Gastroesophageal sphincter (tissue), 4 donors: ENCODE results near the gene CYSTM1. TPM values are rescaled to one million over a fixed set of nuclear protein-coding genes. Genes with fewer than 3 reads are reported as not detected.
A peak's percentile ranks its signal among the peaks of the same experiment; 100 is the strongest.

Experiments
- ATAC-seq: fragments of 150-250 bp; one replicate; pipeline ENCODE4 v1.9.1; 2016; ENCODE audit warnings: mild to moderate bottlenecking, moderate library complexity
- H3K27ac ChIP-seq, 4 donors: fragments of 200-600 bp; sonication (generic) in 3 of 4; 1 replicate in 3 of 4; 2 replicates in 1 of 4; pipeline ENCODE4 v1.5.1; 2016 to 2019
- H3K27me3 ChIP-seq: fragments of 200-600 bp; sonication (generic); one replicate; pipeline ENCODE4 v1.5.1; 2019
- H3K36me3 ChIP-seq, 2 donors: fragments of 200-600 bp; sonication (generic); one replicate each; pipeline ENCODE4 v1.5.1; 2019; ENCODE audit warnings: control low read depth in 1 of 2
- H3K4me1 ChIP-seq, 3 donors: fragments of 200-600 bp; sonication (generic); 1 replicate in 2 of 3; 2 replicates in 1 of 3; pipeline ENCODE4 v1.5.1; 2016 to 2019; ENCODE audit warnings: control low read depth in 2 of 3
- H3K4me3 ChIP-seq, 2 donors: fragments of 200-600 bp; sonication (generic); one replicate each; pipeline ENCODE4 v1.5.1; 2019; ENCODE audit warnings: mild to moderate bottlenecking in 1 of 2, moderate library complexity in 1 of 2
- H3K9me3 ChIP-seq, 3 donors: fragments of 200-600 bp; sonication (generic); one replicate each; pipeline ENCODE4 v1.5.1; 2017 to 2019; ENCODE audit warnings: control low read depth in 2 of 3
- EP300 ChIP-seq: sonication (generic); formaldehyde crosslinking; IDR thresholded peaks from one replicate; pipeline ENCODE4 v1.6.1; 2017; ENCODE audit warnings: antibody characterized with exemption, mild to moderate bottlenecking
- POLR2A ChIP-seq, 2 donors: fragments of 450-650 bp; IDR thresholded peaks; one replicate each; pipeline ENCODE4 v1.6.1; 2017; ENCODE audit warnings: antibody characterized with exemption in 2 of 2, mild to moderate bottlenecking in 2 of 2, moderate library complexity in 1 of 2
- POLR2AphosphoS5 ChIP-seq: sonication (generic); formaldehyde crosslinking; IDR thresholded peaks from one replicate; pipeline ENCODE4 v1.6.1; 2017; ENCODE audit warnings: antibody characterized with exemption
- whole genome bisulfite sequencing, 2 donors: methylation state at CpG; one replicate each; pipeline ENCODE4 v1.1.5; 2018; ENCODE audit warnings: low coverage in 1 of 2; 5-methylcytosine and 5-hydroxymethylcytosine counted together
- total RNA-seq, 4 donors: library from RNA; depleted of rRNA; stranded (reverse); fragments of >200 nt; gene quantifications; one replicate each; pipeline ENCODE4 v1.1.0, GENCODE V29; 2016
- TF ChIP-seq, protein P1 (sequence below), 4 experiments: fragments of 200-600 bp in 2 of 4; fragments of 450-650 bp in 2 of 4; sonication (generic) in 1 of 4; IDR thresholded peaks; one replicate each; pipeline ENCODE4 v1.5.1; 2017 to 2019; ENCODE audit warnings: antibody characterized with exemption in 4 of 4, mild to moderate bottlenecking in 2 of 4, moderate library complexity in 2 of 4

CYSTM1 gene
- total RNA-seq, 4 donors from 2014 or later: 41.6 to 102 (median 62.3) TPM

DNA sequence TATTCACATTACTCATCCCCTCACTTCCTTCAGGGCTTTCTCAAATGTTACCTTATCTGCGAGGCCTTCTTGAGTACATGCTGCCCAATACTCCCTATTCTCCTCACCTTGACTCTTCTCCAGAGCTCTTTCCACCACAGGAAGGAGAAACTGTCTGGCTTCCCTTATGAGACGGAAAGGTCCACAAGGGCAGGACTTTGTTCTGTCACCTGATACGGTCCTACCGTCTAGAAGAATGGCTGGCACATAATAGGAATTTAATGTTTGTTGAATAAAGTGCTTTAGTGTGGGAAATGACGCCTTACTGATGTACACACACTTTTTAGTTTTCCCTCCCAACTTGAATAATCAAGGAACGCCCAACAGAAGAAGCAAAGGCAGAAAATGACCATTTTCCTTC is 75.4 kb downstream of the CYSTM1 start:
- Histone ChIP-seq H3K36me3 (peaks cover 0 to 30% of the 10 kb centered on the region in 2 donors), H3K27ac (no peak overlapping the region), H3K4me3 (no peak overlapping the region), H3K4me1 (peaks cover 0 to 63% (median 21%) of the 10 kb centered on the region in 3 donors), H3K9me3 (no peaks in the 10 kb centered on the region), H3K27me3 (no peaks in the 10 kb centered on the region)
- no peak for ATAC-seq
- WGBS, 2 donors: 86 to 89% methylated on average over 5 to 6 of the region's 6 CpGs
- TF ChIP-seq POLR2AphosphoS5 (no peak), POLR2A (IDR thresholded peaks at IDR 0.05) (no peak), EP300 (no peak)
- TF ChIP-seq, protein P1, sequence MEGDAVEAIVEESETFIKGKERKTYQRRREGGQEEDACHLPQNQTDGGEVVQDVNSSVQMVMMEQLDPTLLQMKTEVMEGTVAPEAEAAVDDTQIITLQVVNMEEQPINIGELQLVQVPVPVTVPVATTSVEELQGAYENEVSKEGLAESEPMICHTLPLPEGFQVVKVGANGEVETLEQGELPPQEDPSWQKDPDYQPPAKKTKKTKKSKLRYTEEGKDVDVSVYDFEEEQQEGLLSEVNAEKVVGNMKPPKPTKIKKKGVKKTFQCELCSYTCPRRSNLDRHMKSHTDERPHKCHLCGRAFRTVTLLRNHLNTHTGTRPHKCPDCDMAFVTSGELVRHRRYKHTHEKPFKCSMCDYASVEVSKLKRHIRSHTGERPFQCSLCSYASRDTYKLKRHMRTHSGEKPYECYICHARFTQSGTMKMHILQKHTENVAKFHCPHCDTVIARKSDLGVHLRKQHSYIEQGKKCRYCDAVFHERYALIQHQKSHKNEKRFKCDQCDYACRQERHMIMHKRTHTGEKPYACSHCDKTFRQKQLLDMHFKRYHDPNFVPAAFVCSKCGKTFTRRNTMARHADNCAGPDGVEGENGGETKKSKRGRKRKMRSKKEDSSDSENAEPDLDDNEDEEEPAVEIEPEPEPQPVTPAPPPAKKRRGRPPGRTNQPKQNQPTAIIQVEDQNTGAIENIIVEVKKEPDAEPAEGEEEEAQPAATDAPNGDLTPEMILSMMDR (IDR thresholded peaks at IDR 0.05): no peak

DNA sequence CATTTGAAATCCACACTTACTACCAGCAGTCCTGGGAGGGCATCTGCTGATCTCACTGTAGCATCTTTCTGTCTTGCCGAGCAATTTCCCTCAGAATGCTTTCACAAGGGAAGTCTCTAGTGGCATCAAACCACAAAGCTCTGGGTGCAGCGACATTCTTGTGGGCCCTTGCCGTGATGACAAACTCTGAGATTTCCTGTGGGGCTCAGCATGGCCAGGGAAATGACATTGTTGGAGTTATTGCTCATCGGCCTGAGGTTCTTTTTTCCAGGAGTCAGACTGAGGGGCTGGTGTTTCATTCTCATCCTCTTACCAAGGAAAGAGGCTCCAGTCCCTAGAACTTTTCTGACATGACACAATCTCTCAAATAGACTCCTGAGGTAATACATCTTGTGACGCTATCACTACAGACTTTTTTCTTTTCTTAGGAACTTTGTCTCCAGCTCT is 76.6 kb downstream of the CYSTM1 start:
- no peak overlapping the region for H3K4me3 ChIP-seq
- no peak for ATAC-seq
- no peaks in the 10 kb centered on the region for H3K9me3 ChIP-seq
- H3K36me3 ChIP-seq: peaks cover 0 to 21% of the 10 kb centered on the region in 2 donors
- H3K27ac ChIP-seq: no peak overlapping the region
- TF ChIP-seq EP300: no peak
- TF ChIP-seq, protein P1 (IDR thresholded peaks at IDR 0.05): no peak
- TF ChIP-seq POLR2A (IDR thresholded peaks at IDR 0.05): no peak
- no peak for TF ChIP-seq POLR2AphosphoS5
- H3K27me3 ChIP-seq: no peaks in the 10 kb centered on the region
- peaks cover 0 to 63% (median 10%) of the 10 kb centered on the region in 3 donors for H3K4me1 ChIP-seq
- WGBS, 2 donors: 50 to 58% methylated on average over 1 to 5 of the region's 5 CpGs

DNA sequence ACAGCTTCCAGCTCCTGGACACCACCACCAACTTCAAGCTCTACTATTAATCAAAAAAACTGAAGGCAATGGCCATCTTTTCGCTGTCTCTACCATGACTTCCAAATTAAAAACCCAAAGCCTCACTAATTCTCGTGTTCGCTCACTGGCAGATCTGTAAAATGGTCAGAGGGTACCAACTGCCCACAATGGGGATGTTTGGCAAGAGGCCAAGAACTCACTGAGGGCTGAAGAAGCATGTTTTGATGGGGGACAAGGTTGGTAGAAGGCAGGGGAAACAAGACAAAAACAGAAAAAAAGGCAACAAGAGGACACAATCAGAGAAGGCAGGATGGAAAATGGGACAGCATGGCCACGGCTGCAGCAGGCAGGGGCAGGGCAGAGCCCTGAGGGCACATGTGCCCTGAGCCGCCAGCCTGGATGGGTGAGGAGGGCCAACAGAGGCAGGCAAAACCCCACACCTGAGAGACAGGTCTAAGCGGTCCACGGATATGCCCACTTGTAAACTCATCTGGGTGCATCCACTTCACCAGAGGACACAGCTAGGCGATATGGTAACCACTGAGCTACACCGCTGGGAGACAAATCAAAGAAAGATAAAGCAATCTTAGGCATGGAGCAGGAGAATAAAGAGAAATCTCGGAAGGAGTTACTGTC is 77.6 kb downstream of the CYSTM1 start:
- Histone ChIP-seq H3K4me3 (no peak overlapping the region), H3K4me1 (peaks cover 0 to 56% (median 7%) of the 10 kb centered on the region in 3 donors), H3K9me3 (no peaks in the 10 kb centered on the region), H3K27me3 (no peaks in the 10 kb centered on the region), H3K36me3 (peaks cover 0 to 21% of the 10 kb centered on the region in 2 donors), H3K27ac (no peak overlapping the region)
- no peak for ATAC-seq
- no peak for TF ChIP-seq EP300
- TF ChIP-seq POLR2A (IDR thresholded peaks at IDR 0.05): no peak
- TF ChIP-seq, protein P1 (IDR thresholded peaks at IDR 0.05): no peak
- no peak for TF ChIP-seq POLR2AphosphoS5
- WGBS, 2 donors: 91 to 92% methylated on average over 7 of the region's 10 CpGs

DNA sequence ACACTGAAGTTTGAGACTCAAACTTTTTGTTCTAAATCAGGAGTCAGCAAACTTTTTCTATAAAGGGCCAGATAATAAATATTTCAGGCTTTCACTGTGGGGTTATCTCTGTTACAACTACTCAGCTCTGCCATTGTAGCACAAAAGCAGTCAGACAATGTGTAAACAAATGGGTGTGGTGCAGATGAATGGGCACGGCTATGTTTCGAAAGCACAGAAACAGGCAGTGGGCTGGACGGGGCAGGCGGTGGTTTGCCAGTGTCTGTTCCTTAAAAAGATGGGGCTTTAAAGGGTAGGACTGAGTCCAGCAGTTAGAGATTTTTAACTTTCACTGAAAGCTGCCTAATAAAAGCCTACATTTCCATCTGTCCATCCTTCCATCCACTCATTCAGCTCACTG is 79.0 kb downstream of the CYSTM1 start:
- 7 to 29% methylated on average over 3 to 4 of the region's 4 CpGs for WGBS, 2 donors
- H3K4me1 ChIP-seq: peaks cover 0 to 45% (median 7%) of the 10 kb centered on the region in 3 donors
- TF ChIP-seq POLR2AphosphoS5: no peak
- H3K9me3 ChIP-seq: no peaks in the 10 kb centered on the region
- peak; percentile 65 for ATAC-seq
- H3K27me3 ChIP-seq: no peaks in the 10 kb centered on the region
- no peak overlapping the region for H3K4me3 ChIP-seq
- H3K27ac ChIP-seq: peak overlapping the region in 2 of 4 donors; percentile 18 to 39
- peaks cover 0 to 29% of the 10 kb centered on the region in 2 donors for H3K36me3 ChIP-seq

DNA sequence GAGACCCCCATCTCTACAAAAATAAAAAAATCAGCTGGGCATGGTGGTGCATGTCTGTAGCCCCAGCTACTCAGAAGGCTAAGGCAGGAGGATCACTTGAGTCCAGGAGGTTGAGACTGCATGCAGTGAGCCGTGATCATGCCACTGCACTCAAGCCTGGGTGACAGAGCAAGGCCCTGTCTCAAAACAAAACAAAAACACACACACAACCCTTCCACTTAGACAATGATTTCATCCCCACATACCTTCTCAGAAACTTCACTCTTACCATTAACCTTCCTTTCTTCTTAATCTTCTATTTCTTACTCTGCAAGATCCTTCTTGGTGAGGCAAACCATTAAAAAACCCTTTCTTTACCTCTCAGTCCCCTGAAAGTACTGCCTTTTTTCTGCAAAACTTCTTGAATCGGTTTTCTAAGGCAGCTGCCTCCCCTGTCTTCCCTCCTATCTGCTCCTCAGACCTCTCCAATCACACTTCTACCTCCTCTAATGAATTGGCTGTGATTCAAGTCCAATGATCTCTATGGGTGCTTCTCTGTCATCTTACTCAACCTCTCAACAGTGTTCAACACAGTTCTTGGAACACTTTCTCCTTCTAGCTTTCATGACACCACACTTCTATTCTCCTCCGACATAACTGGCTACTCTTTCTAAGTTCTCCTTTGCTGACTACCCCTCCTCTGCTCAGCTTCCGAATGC is 80.6 kb downstream of the CYSTM1 start:
- Histone ChIP-seq H3K36me3 (peaks cover 0 to 15% of the 10 kb centered on the region in 2 donors), H3K27ac (no peak overlapping the region), H3K4me1 (peaks cover 0 to 45% (median 7%) of the 10 kb centered on the region in 3 donors), H3K9me3 (no peaks in the 10 kb centered on the region), H3K27me3 (no peaks in the 10 kb centered on the region), H3K4me3 (no peak overlapping the region)
- no peak for TF ChIP-seq EP300
- TF ChIP-seq, protein P1 (IDR thresholded peaks at IDR 0.05): no peak
- no peak for TF ChIP-seq POLR2A (IDR thresholded peaks at IDR 0.05)
- TF ChIP-seq POLR2AphosphoS5: no peak
- ATAC-seq: no peak
- WGBS, 2 donors: 70 to 88% methylated on average over 3 to 4 of the region's 4 CpGs
